ENCODE data around the gene MAN2B1.
"Not testable (repeated sequence)": the region's sequence is repeated elsewhere in the genome, so short reads cannot be mapped to it uniquely, and the experiment has no call there.

MAN2B1 gene

GRCh38 chr19:12701596-12702282 lies 35.2 kb upstream of the MAN2B1 start:
- Histone ChIP-seq H3K9ac (ENCODE audit: low read length) (no peak overlapping the region), H3K4me1 (ENCODE audit: control insufficient read depth, low read depth, low read length) (no peaks in the 10 kb centered on the region), H3K4me3 (ENCODE audit: low read length) (no peak overlapping the region), H3K36me3 (ENCODE audit: control insufficient read depth, low read depth, low read length) (peaks cover 60% of the 10 kb centered on the region), H3K27ac (ENCODE audit: low read length) (no peak overlapping the region), H3K27me3 (ENCODE audit: control insufficient read depth, insufficient read depth, low read length) (no peaks in the 10 kb centered on the region), H3K9me3 (ENCODE audit: control insufficient read depth, low read depth, low read length) (no peaks in the 10 kb centered on the region)

- Histone ChIP-seq H3K27ac (ENCODE audit: low read length) (no peak overlapping the region), H3K27me3 (ENCODE audit: control insufficient read depth, insufficient read depth, low read length) (no peaks in the 10 kb centered on the region), H3K9me3 (ENCODE audit: control insufficient read depth, low read depth, low read length) (no peaks in the 10 kb centered on the region), H3K4me3 (ENCODE audit: low read length) (no peak overlapping the region), H3K36me3 (ENCODE audit: control insufficient read depth, low read depth, low read length) (peaks cover 31% of the 10 kb centered on the region), H3K4me1 (ENCODE audit: control insufficient read depth, low read depth, low read length) (no peaks in the 10 kb centered on the region), H3K9ac (ENCODE audit: low read length) (no peak overlapping the region)
Measured at GRCh38 chr19:12698138-12698537, 31.6 kb upstream of the MAN2B1 start.

GRCh38 chr19:12697425-12697824 lies 30.9 kb upstream of the MAN2B1 start:
- H3K27ac ChIP-seq (ENCODE audit: low read length); H3K27me3 ChIP-seq (ENCODE audit: control insufficient read depth, insufficient read depth, low read length); H3K9me3 ChIP-seq (ENCODE audit: control insufficient read depth, low read depth, low read length); H3K9ac ChIP-seq (ENCODE audit: low read length); H3K4me1 ChIP-seq (ENCODE audit: control insufficient read depth, low read depth, low read length): not testable (repeated sequence)
- Histone ChIP-seq H3K4me3 (ENCODE audit: low read length) (peak overlapping the region; percentile 69), H3K36me3 (ENCODE audit: control insufficient read depth, low read depth, low read length) (peaks cover 27% of the 10 kb centered on the region)

- Histone ChIP-seq H3K36me3 (ENCODE audit: control insufficient read depth, low read depth, low read length) (peaks cover 19% of the 10 kb centered on the region), H3K4me1 (ENCODE audit: control insufficient read depth, low read depth, low read length) (no peaks in the 10 kb centered on the region), H3K27ac (ENCODE audit: low read length) (peak within 1 kb of the TSS; percentile 13), H3K4me3 (ENCODE audit: low read length) (peak within 1 kb of the TSS; percentile 69), H3K27me3 (ENCODE audit: control insufficient read depth, insufficient read depth, low read length) (no peaks in the 10 kb centered on the region), H3K9me3 (ENCODE audit: control insufficient read depth, low read depth, low read length) (no peaks in the 10 kb centered on the region), H3K9ac (ENCODE audit: low read length) (peak within 1 kb of the TSS; percentile 48)
Measured at GRCh38 chr19:12696366-12697335, 30.1 kb upstream of the MAN2B1 start, which contains the start of gene FBXW9. TSS of gene FBXW9 (minus strand) at chr19:12696631. CDS start at chr19:12696581, 50 bp downstream.

- Histone ChIP-seq H3K27ac (ENCODE audit: low read length) (no peak overlapping the region), H3K36me3 (ENCODE audit: control insufficient read depth, low read depth, low read length) (peaks cover 12% of the 10 kb centered on the region)
Measured at GRCh38 chr19:12695997-12696365, 29.4 kb upstream of the MAN2B1 start.

DNA sequence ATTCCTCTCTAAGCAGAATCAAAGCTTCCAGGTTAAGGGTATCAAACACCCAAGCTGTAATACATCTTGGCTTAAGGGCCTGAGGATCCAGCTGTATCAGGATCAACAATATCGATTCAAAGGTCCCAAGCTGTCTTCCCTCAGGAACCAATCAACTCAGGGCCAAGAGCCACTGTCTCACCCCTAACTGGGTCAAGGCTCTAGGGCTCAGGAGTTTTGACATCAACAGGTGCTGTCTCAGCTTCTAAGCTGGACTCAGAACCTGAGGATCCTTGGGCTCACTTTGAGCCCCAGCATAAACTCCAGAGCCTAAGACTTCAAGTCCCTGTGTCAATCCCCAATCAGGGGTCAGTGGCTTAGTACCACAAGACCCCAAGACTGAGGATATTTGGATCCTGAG lies 29.0 kb upstream of the MAN2B1 start:
- Histone ChIP-seq H3K27ac (ENCODE audit: low read length) (no peak overlapping the region), H3K27me3 (ENCODE audit: control insufficient read depth, insufficient read depth, low read length) (no peaks in the 10 kb centered on the region), H3K36me3 (ENCODE audit: control insufficient read depth, low read depth, low read length) (peaks cover 8% of the 10 kb centered on the region), H3K4me3 (ENCODE audit: low read length) (peak overlapping the region; percentile 69), H3K4me1 (ENCODE audit: control insufficient read depth, low read depth, low read length) (no peaks in the 10 kb centered on the region), H3K9ac (ENCODE audit: low read length) (peak overlapping the region; percentile 48), H3K9me3 (ENCODE audit: control insufficient read depth, low read depth, low read length) (no peaks in the 10 kb centered on the region)

More at GRCh38 chr19:12695997-12696365, 29.4 kb upstream of the MAN2B1 start:
- peak overlapping the region; percentile 69 for H3K4me3 ChIP-seq (ENCODE audit: low read length)
- H3K27me3 ChIP-seq (ENCODE audit: control insufficient read depth, insufficient read depth, low read length), result no peaks in the 10 kb centered on the region
- H3K4me1 ChIP-seq (ENCODE audit: control insufficient read depth, low read depth, low read length), result no peaks in the 10 kb centered on the region
- H3K9me3 ChIP-seq (ENCODE audit: control insufficient read depth, low read depth, low read length), result no peaks in the 10 kb centered on the region
- H3K9ac ChIP-seq (ENCODE audit: low read length), result peak overlapping the region; percentile 48

GRCh38 chr19:12695096-12695495 lies 28.6 kb upstream of the MAN2B1 start:
- no peak overlapping the region for H3K27ac ChIP-seq (ENCODE audit: low read length)
- no peak overlapping the region for H3K9ac ChIP-seq (ENCODE audit: low read length)
- H3K4me3 ChIP-seq (ENCODE audit: low read length), result no peak overlapping the region
- peaks cover 6% of the 10 kb centered on the region for H3K36me3 ChIP-seq (ENCODE audit: control insufficient read depth, low read depth, low read length)
- no peaks in the 10 kb centered on the region for H3K4me1 ChIP-seq (ENCODE audit: control insufficient read depth, low read depth, low read length)
- no peaks in the 10 kb centered on the region for H3K27me3 ChIP-seq (ENCODE audit: control insufficient read depth, insufficient read depth, low read length)
- no peaks in the 10 kb centered on the region for H3K9me3 ChIP-seq (ENCODE audit: control insufficient read depth, low read depth, low read length)

GRCh38 chr19:12694641-12695040 lies 28.1 kb upstream of the MAN2B1 start:
- Histone ChIP-seq H3K36me3 (ENCODE audit: control insufficient read depth, low read depth, low read length) (peaks cover 1% of the 10 kb centered on the region), H3K27me3 (ENCODE audit: control insufficient read depth, insufficient read depth, low read length) (no peaks in the 10 kb centered on the region), H3K27ac (ENCODE audit: low read length) (no peak overlapping the region), H3K9ac (ENCODE audit: low read length) (no peak overlapping the region), H3K4me3 (ENCODE audit: low read length) (no peak overlapping the region), H3K9me3 (ENCODE audit: control insufficient read depth, low read depth, low read length) (no peaks in the 10 kb centered on the region), H3K4me1 (ENCODE audit: control insufficient read depth, low read depth, low read length) (no peaks in the 10 kb centered on the region)

- H3K4me3 ChIP-seq (ENCODE audit: low read length), result no peak overlapping the region
- H3K27me3 ChIP-seq (ENCODE audit: control insufficient read depth, insufficient read depth, low read length), result no peaks in the 10 kb centered on the region
- no peaks in the 10 kb centered on the region for H3K9me3 ChIP-seq (ENCODE audit: control insufficient read depth, low read depth, low read length)
- no peak overlapping the region for H3K27ac ChIP-seq (ENCODE audit: low read length)
- no peaks in the 10 kb centered on the region for H3K4me1 ChIP-seq (ENCODE audit: control insufficient read depth, low read depth, low read length)
- H3K36me3 ChIP-seq (ENCODE audit: control insufficient read depth, low read depth, low read length), result no peaks in the 10 kb centered on the region
- H3K9ac ChIP-seq (ENCODE audit: low read length), result no peak overlapping the region
Measured at GRCh38 chr19:12692960-12693359, 26.4 kb upstream of the MAN2B1 start.

DNA sequence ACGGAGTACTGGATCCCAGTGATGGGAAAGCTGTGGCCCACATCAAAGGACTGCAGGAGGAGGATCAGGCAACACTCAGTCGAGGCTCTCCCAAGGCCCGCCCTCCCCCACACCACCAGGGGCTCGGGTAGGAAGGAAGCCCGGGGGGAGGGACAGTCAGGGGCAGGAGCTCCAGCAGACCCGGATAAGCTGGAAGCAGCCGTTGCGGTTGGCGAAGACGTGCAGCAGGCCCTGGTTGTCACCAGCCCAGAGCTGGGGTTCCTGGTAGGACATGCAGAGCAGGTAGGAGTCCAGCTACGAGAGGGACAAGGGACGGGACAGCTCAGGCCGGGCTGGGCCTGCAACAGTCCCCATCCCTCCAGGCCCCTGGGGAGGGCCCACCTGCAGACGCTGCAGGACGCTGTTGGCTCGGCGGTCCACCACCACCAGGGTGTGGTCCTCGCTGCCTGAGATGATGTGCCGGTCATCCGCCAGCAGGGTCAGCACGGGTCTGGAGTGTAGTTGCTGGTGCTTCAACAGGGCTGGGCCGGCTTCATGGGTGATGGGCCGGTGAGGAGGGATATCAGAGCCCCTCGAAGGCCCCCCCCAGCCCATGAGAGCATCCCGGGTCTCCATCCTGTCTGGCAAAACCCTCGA lies 23.2 kb upstream of the MAN2B1 start:
- H3K4me1 ChIP-seq (ENCODE audit: control insufficient read depth, low read depth, low read length), result no peaks in the 10 kb centered on the region
- H3K27me3 ChIP-seq (ENCODE audit: control insufficient read depth, insufficient read depth, low read length), result no peaks in the 10 kb centered on the region
- H3K9ac ChIP-seq (ENCODE audit: low read length), result no peak overlapping the region
- H3K36me3 ChIP-seq (ENCODE audit: control insufficient read depth, low read depth, low read length), result no peaks in the 10 kb centered on the region
- H3K4me3 ChIP-seq (ENCODE audit: low read length), result no peak overlapping the region
- H3K27ac ChIP-seq (ENCODE audit: low read length), result no peak overlapping the region
- H3K9me3 ChIP-seq (ENCODE audit: control insufficient read depth, low read depth, low read length), result no peaks in the 10 kb centered on the region

DNA sequence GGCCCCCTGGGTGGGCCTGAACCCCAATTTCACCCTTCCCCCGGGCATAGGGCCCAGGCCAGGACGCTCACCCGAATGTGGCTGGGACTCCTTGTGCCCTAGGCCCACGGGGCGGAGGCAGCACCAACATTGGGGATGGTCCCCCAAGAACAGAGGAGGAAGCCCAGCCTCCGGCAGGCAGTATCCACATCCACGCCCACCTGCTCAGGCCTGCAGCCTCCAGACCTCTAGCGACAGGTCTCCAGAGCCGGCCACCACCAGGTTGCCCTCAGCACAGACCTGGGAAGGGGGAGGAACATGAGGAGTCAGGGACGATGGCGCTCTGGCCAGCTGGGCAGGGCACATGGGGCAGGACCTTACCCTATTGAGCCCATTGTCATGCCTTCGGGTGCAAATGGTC lies 22.5 kb upstream of the MAN2B1 start:
- Histone ChIP-seq H3K27ac (ENCODE audit: low read length) (no peak overlapping the region), H3K9ac (ENCODE audit: low read length) (no peak overlapping the region), H3K4me1 (ENCODE audit: control insufficient read depth, low read depth, low read length) (no peaks in the 10 kb centered on the region), H3K27me3 (ENCODE audit: control insufficient read depth, insufficient read depth, low read length) (no peaks in the 10 kb centered on the region), H3K36me3 (ENCODE audit: control insufficient read depth, low read depth, low read length) (no peaks in the 10 kb centered on the region), H3K4me3 (ENCODE audit: low read length) (no peak overlapping the region), H3K9me3 (ENCODE audit: control insufficient read depth, low read depth, low read length) (no peaks in the 10 kb centered on the region)
